ENCODE data around the gene FAM83C.

FAM83C gene

DNA sequence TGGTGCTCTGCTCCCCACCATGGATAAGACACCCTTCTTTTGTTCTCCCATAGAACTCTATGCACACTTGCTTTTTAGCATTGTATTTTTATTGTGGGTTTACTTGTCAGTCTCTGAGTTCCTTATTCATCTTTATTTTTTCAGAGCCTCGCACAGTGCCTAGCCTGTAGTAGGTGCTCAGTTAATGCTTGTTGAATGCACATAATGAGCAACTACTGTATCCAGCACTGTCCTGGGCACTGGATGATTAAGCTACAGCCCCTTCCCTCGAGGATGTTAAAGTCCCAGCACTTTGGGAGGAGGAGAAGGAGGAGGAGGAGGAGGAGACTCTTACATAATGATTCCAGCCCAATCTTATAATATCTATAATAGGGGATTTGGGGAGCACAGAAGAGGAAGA lies 48.9 kb downstream of the FAM83C start:
- in situ Hi-C loops (cut with HindIII; ENCODE audit: low sequenced_read_pairs), result no loop called here
- no peak for DNase-seq (ENCODE audit: low read depth)
- H3K4me3 ChIP-seq (ENCODE audit: low read depth, low read length), result no peak overlapping the region
- TF ChIP-seq, protein P1, sequence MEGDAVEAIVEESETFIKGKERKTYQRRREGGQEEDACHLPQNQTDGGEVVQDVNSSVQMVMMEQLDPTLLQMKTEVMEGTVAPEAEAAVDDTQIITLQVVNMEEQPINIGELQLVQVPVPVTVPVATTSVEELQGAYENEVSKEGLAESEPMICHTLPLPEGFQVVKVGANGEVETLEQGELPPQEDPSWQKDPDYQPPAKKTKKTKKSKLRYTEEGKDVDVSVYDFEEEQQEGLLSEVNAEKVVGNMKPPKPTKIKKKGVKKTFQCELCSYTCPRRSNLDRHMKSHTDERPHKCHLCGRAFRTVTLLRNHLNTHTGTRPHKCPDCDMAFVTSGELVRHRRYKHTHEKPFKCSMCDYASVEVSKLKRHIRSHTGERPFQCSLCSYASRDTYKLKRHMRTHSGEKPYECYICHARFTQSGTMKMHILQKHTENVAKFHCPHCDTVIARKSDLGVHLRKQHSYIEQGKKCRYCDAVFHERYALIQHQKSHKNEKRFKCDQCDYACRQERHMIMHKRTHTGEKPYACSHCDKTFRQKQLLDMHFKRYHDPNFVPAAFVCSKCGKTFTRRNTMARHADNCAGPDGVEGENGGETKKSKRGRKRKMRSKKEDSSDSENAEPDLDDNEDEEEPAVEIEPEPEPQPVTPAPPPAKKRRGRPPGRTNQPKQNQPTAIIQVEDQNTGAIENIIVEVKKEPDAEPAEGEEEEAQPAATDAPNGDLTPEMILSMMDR (IDR thresholded peaks at IDR 0.05; ENCODE audit: low read depth, low read length, missing control alignments), result no peak

DNA sequence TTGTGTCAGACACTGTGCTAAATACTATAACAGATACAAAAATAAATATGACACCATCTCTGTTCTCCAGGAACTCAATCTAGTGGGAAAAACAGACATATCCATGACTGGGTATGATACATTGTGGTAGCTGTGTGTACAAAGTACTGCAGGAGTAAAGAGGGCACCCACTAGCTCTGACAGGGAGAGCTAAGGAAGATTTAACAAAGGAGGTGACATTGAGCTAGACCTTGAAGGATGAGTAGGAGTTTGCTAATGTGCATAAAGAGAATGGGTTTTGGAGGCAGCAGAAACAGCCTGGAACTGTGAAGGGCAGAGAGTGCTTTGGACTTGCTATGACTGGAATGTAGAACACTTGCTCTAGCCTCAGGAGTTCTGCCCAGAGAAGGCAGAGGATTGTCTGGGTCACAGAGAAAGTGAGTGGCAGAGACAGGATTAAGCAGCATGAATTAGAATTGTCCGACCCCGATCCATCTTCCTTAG lies 51.4 kb downstream of the FAM83C start:
- DNase-seq (ENCODE audit: low read depth), result no peak
- no peak overlapping the region for H3K4me3 ChIP-seq (ENCODE audit: low read depth, low read length)
- TF ChIP-seq, protein P1 (IDR thresholded peaks at IDR 0.05; ENCODE audit: low read depth, low read length, missing control alignments), result no peak
- in situ Hi-C loops (cut with HindIII; ENCODE audit: low sequenced_read_pairs), result no loop called here

DNA sequence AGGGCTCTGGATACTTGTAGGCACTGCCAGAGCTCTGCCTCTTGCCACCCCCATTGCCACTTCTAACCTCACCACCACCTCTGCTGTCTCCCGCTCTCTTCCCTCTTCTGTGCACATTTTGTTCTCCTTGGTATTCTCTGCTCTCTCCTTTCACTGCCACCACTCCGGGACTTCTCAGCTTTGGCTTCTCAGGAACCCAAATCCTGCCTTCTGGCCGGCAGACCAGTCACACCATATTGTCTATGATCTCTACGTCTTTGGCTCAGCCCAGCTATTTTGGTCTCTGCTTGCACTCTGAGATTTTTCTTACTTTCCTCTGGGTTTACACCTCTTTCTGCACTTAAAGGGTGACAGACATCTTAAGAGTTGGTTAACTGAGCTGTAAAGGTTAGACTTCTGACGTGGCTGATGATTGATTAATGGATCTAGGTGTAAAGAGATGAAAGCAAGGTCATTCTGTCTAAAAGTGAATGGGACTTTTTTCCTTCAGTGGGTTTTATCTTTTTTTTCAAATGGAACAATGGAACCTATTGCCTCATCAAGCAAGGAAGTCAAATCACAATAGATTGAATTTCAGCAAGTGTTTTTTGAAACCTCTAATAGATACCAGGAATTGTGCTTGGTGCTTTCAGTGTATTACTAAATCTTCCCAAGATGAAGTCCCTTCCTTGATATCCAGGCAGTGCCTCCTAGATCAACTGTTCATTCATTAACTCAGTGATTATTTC lies 52.0 kb downstream of the FAM83C start:
- DNase-seq (ENCODE audit: low read depth), result no peak
- in situ Hi-C loops (cut with HindIII; ENCODE audit: low sequenced_read_pairs), result no loop called here
- no peak overlapping the region for H3K4me3 ChIP-seq (ENCODE audit: low read depth, low read length)
- TF ChIP-seq, protein P1 (IDR thresholded peaks at IDR 0.05; ENCODE audit: low read depth, low read length, missing control alignments), result no peak

DNA sequence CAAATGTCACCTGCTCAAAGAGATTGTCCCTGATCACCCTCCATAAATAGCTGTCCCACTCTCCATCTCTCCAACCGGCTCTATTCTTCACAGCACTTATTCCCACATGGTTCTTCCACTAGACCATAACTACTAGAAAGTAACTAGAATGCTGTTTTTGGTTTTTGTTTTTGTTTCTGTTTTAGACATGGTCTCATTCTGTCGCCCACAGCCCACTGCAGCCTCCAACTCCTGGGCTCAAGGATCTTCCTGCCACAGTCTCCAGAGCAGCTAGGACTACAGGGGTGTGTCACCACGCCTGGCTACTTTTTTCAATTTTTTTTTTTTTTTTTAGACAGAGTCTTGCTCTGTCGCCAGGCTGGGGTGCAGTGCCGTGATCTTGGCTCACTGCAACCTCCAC lies 53.5 kb downstream of the FAM83C start:
- in situ Hi-C loops (cut with HindIII; ENCODE audit: low sequenced_read_pairs), result no loop called here
- no peak for DNase-seq (ENCODE audit: low read depth)
- TF ChIP-seq, protein P1 (IDR thresholded peaks at IDR 0.05; ENCODE audit: low read depth, low read length, missing control alignments), result no peak
- no peak overlapping the region for H3K4me3 ChIP-seq (ENCODE audit: low read depth, low read length)

DNA sequence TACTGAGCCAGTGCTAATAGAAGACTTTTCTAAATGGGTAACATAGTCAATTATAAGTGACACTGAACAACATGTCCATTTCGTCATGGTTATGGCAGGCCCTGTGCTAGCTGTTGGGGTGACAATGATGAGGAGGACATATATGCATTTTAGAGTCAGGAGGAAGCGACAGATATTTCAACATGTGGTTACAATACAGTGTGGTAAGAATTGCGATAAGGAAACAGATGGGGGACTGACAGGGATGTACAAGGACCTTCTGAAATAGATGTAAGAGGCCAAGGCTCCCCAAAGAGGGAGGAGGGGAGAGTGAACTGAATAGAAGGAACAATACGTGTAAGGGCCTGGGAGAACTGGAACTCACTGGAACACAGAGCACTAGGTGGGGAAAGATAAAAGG lies 54.1 kb downstream of the FAM83C start:
- H3K4me3 ChIP-seq (ENCODE audit: low read depth, low read length), result no peak overlapping the region
- no peak for DNase-seq (ENCODE audit: low read depth)
- TF ChIP-seq, protein P1 (IDR thresholded peaks at IDR 0.05; ENCODE audit: low read depth, low read length, missing control alignments), result no peak
- in situ Hi-C loops (cut with HindIII; ENCODE audit: low sequenced_read_pairs), result no loop called here

DNA sequence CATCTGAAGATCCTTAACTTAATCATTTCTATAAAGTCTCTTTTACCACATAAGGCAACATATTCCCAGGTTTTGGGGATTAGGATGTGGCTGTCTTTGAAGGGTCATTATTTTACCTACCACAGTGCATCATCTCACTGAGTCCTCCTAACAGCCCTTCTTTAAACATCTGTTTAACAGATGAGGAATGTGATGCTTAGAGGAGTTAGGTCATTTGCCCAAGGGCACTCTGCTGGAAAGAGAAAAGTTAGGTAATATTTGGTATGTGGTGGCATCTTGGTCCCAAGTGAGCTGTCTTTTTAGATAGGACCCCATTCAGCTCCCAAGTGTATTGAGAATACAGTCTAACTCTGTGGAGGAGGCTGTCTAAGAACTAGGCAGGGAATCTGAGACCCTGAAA lies 54.7 kb downstream of the FAM83C start:
- in situ Hi-C loops (cut with HindIII; ENCODE audit: low sequenced_read_pairs), result no loop called here
- H3K4me3 ChIP-seq (ENCODE audit: low read depth, low read length), result no peak overlapping the region
- no peak for DNase-seq (ENCODE audit: low read depth)
- TF ChIP-seq, protein P1 (IDR thresholded peaks at IDR 0.05; ENCODE audit: low read depth, low read length, missing control alignments), result no peak
